GM19438 (cell line): Measurements from ENCODE around the gene SLC6A5.

Source experiments
- ATAC-seq: cut with Tn5 transposase; IDR thresholded peaks from one replicate; pipeline ENCODE4 v1.9.1; 2021; ENCODE audit warnings: low read depth; ENCODE audit not compliant: unreplicated experiment

The SLC6A5 gene

GRCh38 chr11:20618083-20618482 lies 18.7 kb downstream of the SLC6A5 start:
- no peak for ATAC-seq

DNA sequence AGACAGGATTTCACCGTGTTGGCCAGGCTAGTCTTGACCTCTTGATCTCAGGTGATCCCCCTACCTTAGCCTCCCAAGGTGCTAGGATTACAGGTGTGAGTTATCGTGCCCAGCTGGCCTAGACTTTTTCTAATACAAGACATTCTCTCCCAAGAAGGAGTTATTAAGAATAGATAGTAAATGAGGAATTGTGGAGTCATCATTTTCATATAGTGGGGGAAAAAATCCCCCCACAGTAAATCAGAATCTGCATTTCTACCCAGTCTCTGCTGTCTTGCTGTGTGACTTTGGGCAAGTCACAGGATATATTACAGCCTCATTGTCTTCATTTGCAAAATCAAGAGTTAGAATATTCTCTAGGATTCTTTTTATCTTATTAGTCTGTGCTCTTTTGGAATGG lies 21.6 kb downstream of the SLC6A5 start:
- no peak for ATAC-seq

- no peak for ATAC-seq
Observed at GRCh38 chr11:20621679-20622078, 22.3 kb downstream of the SLC6A5 start.

GRCh38 chr11:20623252-20623651 lies 23.8 kb downstream of the SLC6A5 start:
- ATAC-seq: no peak

DNA sequence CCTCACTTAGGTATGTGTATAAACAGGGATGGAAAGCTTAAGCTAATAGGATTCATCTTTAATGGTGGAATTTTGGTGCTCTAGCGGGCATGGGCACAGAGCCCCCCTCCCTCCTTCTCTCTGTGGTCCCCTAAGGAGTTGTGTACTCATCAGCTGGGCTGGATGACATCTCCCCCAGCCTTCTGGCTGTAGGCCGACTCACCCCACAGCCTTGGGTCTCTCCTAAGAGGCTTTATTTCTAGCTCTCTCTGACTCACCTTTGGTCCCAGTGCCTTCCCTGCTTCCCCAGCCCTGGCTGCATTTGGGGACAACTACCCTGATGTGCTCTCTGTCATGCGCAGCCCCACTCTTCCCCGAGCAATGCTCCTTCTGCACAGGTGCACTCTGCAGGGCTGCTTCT lies 26.9 kb downstream of the SLC6A5 start:
- no peak for ATAC-seq

DNA sequence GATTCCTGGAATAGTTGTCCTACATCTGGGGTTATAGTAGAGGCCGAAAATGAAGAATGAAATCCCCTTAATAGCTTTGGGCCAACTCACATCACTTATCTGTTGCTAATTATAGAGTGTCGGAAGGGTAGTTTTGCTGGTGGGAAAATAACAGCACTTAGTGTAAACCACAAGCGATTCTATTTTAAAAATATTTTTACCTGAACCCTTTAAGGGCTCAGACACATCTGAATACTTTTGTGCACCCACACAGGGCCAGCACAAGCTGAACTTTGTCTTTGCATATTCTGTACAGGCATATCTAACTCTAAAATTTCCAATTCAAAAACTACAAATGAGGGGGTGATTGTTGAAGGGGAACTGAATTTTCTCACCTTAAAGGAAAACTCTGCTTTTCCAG lies 27.6 kb downstream of the SLC6A5 start:
- ATAC-seq: no peak

DNA sequence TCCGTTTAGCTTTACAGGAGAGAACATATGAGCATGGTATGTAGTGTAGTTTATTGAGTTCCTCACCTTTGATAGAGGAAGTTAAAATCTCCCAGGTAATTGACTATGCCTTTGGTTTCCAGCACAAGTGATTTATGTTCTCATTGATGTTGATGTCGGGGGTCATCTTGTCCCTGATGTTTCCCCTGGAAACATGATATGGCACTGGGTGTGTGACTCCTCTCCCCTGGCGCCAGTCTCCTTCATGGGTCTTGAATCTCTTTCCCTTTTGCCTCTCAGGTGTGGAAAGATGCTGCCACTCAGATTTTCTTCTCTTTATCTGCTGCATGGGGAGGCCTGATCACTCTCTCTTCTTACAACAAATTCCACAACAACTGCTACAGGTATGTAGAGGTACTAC lies 28.3 kb downstream of the SLC6A5 start:
- no peak for ATAC-seq

- no peak for ATAC-seq
Observed at GRCh38 chr11:20631519-20632168, 32.2 kb downstream of the SLC6A5 start.

DNA sequence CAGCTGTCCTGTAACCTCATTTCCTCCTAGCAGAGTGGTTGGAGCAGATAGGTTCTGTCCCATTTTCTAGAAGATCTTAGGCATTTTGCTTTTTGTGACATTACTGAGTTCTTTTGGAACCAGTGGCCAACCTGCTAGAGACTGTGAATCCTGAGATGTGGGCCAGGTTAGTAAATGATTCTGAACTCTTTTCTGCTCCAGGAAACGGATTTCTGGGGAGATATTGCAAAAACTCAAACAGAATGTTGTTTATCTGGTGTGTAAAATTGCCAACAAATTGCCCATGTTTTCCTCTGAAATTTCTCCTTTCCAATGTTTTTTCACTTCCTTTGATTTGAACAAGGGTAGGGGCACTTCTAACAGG lies 32.7 kb downstream of the SLC6A5 start:
- ATAC-seq: no peak

GRCh38 chr11:20634044-20634443 lies 34.6 kb downstream of the SLC6A5 start:
- no peak for ATAC-seq

- no peak for ATAC-seq
Observed at GRCh38 chr11:20634781-20635180, 35.4 kb downstream of the SLC6A5 start.

DNA sequence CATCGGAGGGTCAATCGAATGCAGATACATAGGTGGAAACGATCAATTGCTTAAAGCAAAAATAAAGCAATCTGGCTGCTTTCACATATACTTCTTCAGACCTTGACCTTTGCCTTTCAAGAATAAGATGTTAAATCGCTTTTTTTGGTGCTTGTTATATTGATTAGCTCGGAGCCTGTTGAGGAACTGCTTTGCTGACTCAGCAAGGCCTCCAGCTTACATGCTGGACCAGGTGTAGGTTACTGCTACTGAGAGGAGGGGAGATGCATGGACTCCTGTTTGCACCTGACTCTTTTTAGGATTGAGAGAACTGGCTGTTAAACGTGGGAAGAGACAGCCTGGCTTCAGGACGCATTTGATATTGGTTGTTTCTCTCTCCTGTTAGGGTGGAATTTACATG lies 38.7 kb downstream of the SLC6A5 start:
- ATAC-seq: no peak

DNA sequence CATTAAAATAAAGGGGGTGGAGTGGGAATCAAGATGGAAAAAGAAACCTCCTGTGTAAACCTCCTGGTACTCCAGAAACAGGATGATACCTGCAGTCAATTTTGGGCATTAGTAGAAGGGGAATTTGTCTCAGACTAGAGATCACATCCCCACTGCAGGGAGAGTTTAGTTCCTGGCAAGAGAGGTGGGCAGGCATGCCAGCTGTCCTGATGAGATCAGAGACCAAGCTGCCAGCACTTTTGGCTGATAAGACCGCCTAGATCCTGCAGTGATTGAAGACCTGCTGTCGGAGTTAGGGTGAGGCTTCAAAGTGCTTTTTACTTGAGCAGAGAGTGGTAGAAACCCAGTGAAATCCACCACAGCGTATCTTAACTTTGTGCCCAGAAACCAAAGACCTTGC lies 40.3 kb downstream of the SLC6A5 start:
- ATAC-seq: no peak

- ATAC-seq: no peak
Observed at GRCh38 chr11:20640401-20640800, 41.0 kb downstream of the SLC6A5 start.

DNA sequence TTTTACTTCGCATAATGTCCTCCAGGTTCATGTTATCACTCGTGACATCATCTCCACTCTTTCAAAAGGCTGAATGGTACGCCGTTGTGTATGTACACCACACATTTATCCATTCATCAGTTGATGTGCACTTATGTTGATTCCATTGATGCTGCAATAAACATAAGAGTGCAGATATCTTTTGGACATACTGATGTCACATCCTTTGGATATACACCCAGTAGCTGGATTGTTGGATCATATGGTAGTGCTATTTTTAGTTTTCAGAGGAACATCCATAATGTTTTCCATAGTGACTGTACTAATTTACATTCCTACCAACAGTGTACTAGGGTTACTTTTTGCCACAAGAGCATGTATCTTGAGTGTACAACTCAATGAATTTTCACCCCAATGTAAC lies 45.0 kb downstream of the SLC6A5 start:
- no peak for ATAC-seq

- no peak for ATAC-seq
Observed at GRCh38 chr11:20647976-20648565, 48.7 kb downstream of the SLC6A5 start.

- no peak for ATAC-seq
Observed at GRCh38 chr11:20652150-20652806, 52.9 kb downstream of the SLC6A5 start.

- ATAC-seq: no peak
Observed at GRCh38 chr11:20654038-20654437, 54.6 kb downstream of the SLC6A5 start.

DNA sequence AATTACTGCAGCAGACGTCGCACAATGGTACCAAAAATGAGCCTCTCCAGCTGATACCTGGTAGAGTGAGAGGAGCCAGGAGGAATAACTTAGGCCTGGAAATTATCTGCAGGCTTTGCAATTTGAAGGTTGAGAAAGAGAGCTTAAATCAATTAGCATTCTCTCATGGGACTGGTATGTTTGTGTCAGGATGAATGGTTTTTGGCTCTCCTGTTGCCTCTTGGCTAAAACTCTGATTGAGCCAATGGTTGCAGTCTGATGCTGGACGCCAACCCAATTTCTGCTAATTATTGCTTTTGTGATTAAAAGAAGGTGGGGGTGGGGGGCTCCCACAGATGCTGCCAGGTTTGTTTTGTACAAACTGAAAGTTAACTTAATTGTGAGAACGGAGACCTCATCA lies 57.5 kb downstream of the SLC6A5 start:
- no peak for ATAC-seq

DNA sequence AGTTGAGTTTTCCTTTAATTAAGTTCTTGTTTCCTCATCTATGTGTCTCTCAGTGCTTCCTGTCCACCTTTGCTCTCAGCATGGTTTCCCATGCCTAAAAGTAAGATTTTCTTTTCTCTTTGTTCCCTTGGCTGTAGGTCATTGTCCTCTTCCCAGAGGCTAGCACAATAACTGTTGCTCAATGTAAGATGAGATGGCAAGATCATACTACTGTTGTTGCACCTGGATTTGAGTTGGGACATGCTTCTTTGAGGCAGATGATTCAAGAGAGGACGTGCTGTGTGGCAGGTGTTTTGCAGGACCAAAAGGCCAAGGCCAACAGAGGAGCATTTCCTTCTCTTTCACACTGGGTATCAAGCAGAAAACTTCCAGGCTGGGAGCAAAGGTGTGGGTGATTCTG lies 58.7 kb downstream of the SLC6A5 start:
- ATAC-seq: no peak

DNA sequence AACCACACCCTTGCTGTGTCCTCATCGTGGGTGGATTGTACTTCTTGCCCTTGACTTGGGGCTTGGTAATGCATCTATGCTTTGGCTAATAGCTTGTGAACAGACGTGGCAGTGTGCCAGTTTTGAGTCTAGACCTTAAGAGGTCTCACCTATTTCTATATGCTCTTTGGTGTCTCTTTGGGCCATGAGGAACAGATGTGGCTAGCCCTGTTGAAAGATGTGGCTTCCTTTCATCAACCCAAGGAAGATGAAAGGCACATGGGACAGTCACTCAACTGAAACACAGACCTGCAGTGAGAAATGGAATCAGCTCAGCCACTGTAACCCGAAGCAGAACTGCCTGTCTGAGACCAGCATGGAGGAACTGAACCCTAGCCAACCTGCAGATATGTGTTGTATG lies 62.0 kb downstream of the SLC6A5 start:
- no peak for ATAC-seq

GRCh38 chr11:20661850-20662249 lies 62.4 kb downstream of the SLC6A5 start:
- ATAC-seq: no peak
